PC-9 (cell line): Measurements from ENCODE around the gene STUB1. TPM values are rescaled to one million over a fixed set of nuclear protein-coding genes. Genes with fewer than 3 reads are reported as not detected.

Experiments used
- BruUV-seq: library from RNA; stranded (reverse); fragments of 400-500 nt; replicated peaks from 2 replicates; lab custom pipeline; 2021; lab: Mats Ljungman, UMichigan
- CTCF ChIA-PET: fragments of 300-600 bp; sonication (Branson Sonifier 250); formaldehyde crosslinking; loops from one replicate; lab custom pipeline; 2022; ENCODE audit warnings: antibody characterized with exemption; lab: Charles Lee
- POLR2A ChIA-PET: fragments of 300-600 bp; sonication (Branson Sonifier 250); formaldehyde crosslinking; loops from one replicate; lab custom pipeline; 2022; ENCODE audit warnings: antibody characterized with exemption; ENCODE audit not compliant: unreplicated experiment; lab: Charles Lee
- DNase-seq, 2 experiments: peaks; one replicate each; pipeline versions ENCODE4 v3.0.0 to v3.0.0-alpha.2; 2015 to 2022; ENCODE audit warnings: mixed read lengths in 1 of 2
- H2AFZ ChIP-seq: fragments of 200-600 bp; sonication (generic); 2 replicates; pipeline ENCODE4 v1.8.1; 2017; ENCODE audit warnings: antibody characterized with exemption
- H3F3A ChIP-seq: fragments of 200-600 bp; sonication (generic); 2 replicates; pipeline ENCODE4 v1.8.1; 2017; ENCODE audit warnings: antibody characterized with exemption, mild to moderate bottlenecking, low read depth; ENCODE audit not compliant: insufficient read depth
- H3K27ac ChIP-seq: fragments of 200-600 bp; sonication (generic); 2 replicates; pipeline ENCODE4 v1.6.1; 2016; ENCODE audit warnings: mixed run types
- H3K27me3 ChIP-seq: fragments of 200-600 bp; sonication (generic); 2 replicates; pipeline ENCODE4 v1.6.1; 2016; ENCODE audit warnings: low read depth, mixed run types; ENCODE audit not compliant: insufficient read depth
- H3K36me3 ChIP-seq: fragments of 200-600 bp; sonication (generic); 2 replicates; pipeline ENCODE4 v1.6.1; 2016; ENCODE audit warnings: low read depth, mixed run types
- H3K4me1 ChIP-seq: fragments of 200-600 bp; sonication (generic); replicated peaks from 2 replicates; pipeline ENCODE4 v1.6.1; 2016; ENCODE audit warnings: mixed run types; ENCODE audit not compliant: insufficient read depth
- H3K4me2 ChIP-seq: fragments of 200-600 bp; sonication (generic); 2 replicates; pipeline ENCODE4 v1.6.1; 2017; ENCODE audit warnings: mixed run types
- H3K4me3 ChIP-seq: fragments of 200-600 bp; sonication (generic); 2 replicates; pipeline ENCODE4 v1.6.1; 2016; ENCODE audit warnings: mixed run types
- H3K79me2 ChIP-seq: fragments of 200-600 bp; sonication (generic); 2 replicates; pipeline ENCODE4 v1.6.1; 2017; ENCODE audit warnings: low read depth, mixed run types
- H3K9me2 ChIP-seq: fragments of 200-600 bp; sonication (generic); 2 replicates; pipeline ENCODE4 v1.8.1; 2017; ENCODE audit warnings: mild to moderate bottlenecking; ENCODE audit not compliant: insufficient read depth
- H3K9me3 ChIP-seq: fragments of 200-600 bp; sonication (generic); 2 replicates; pipeline ENCODE4 v1.8.1; 2016; ENCODE audit warnings: low read depth; ENCODE audit not compliant: insufficient read depth
- H4K20me1 ChIP-seq: fragments of 200-600 bp; sonication (generic); 2 replicates; pipeline ENCODE4 v1.8.1; 2017; ENCODE audit not compliant: insufficient read depth
- CTCF ChIP-seq: fragments of 200-600 bp; sonication (generic); conservative IDR thresholded peaks from 2 replicates; pipeline ENCODE4 v1.6.1; 2017; ENCODE audit warnings: mixed run types, antibody characterized with exemption, mild to moderate bottlenecking, moderate library complexity
- EZH2 ChIP-seq: fragments of 200-600 bp; sonication (generic); IDR thresholded peaks from 2 replicates; pipeline ENCODE4 v1.8.0; 2017; ENCODE audit warnings: antibody characterized with exemption, low read depth
- intact Hi-C: fragments of 100-400 bp; cut with micrococcal nuclease; formaldehyde crosslinking; loops from one replicate; pipeline ENCODE4 v1.10.0; 2022; ENCODE audit not compliant: unreplicated experiment
- total RNA-seq: library from RNA; stranded (reverse); gene quantifications from 2 replicates; pipeline ENCODE4 v1.2.3, GENCODE V29; 2021

The STUB1 gene
- total RNA-seq, 1 experiment from 2014 or later = 174 TPM

- TF ChIP-seq CTCF = no peak
- no peak for TF ChIP-seq EZH2
- H2AFZ ChIP-seq = no peak overlapping the region
- H3K79me2 ChIP-seq = peaks cover 13% of the 10 kb centered on the region
- no peak for DNase-seq
- no peak overlapping the region for H3K4me2 ChIP-seq
- intact Hi-C loops = no loop called here
- H3K27ac ChIP-seq = no peak overlapping the region
- no peaks in the 10 kb centered on the region for H3K9me3 ChIP-seq
- no peaks in the 10 kb centered on the region for H3K27me3 ChIP-seq
- POLR2A ChIA-PET = no interaction called here
- H3K4me3 ChIP-seq = no peak overlapping the region
- CTCF ChIA-PET = no interaction called here
- H3F3A ChIP-seq = peaks cover 27% of the 10 kb centered on the region
- no TSS peak for BruUV-seq
- H3K9me2 ChIP-seq = no peaks in the 10 kb centered on the region
- H4K20me1 ChIP-seq = no peaks in the 10 kb centered on the region; the same call in 1 of the 2 replicates
- H3K36me3 ChIP-seq = no peaks in the 10 kb centered on the region
- H3K4me1 ChIP-seq = peaks cover 18% of the 10 kb centered on the region
These were observed 12.3 kb downstream of the STUB1 start for GRCh38 chr16:692356-693108.

DNA sequence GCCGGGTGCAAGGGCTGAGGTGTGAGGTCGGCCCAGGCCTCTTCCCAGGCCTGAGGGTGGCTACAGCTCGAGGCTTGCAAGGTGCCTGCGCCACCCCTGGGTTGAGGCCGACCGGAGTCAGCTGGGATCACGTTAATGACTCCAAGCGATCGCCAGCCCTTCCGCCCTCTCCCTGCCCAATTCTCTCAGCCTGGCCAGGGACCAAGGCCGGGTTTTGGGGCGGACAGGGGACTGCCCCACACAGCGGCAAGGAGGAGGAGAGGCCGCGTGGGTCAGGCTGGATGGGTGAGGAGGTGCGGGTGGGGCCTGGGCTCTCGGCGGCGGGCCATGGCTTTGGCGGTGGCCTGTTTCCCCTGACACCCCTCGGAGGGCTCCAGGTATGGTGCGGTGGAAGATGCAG is 13.2 kb downstream of the STUB1 start:
- Histone ChIP-seq H2AFZ (no peak overlapping the region), H3K27ac (no peak overlapping the region), H3K79me2 (peaks cover 13% of the 10 kb centered on the region), H3K4me3 (no peak overlapping the region), H3F3A (peaks cover 22% of the 10 kb centered on the region), H3K27me3 (no peaks in the 10 kb centered on the region), H3K4me1 (peaks cover 18% of the 10 kb centered on the region), H3K9me2 (no peaks in the 10 kb centered on the region), H3K4me2 (no peak overlapping the region), H3K36me3 (no peaks in the 10 kb centered on the region), H4K20me1 (no peaks in the 10 kb centered on the region), H3K9me3 (no peaks in the 10 kb centered on the region)
- POLR2A ChIA-PET = no interaction called here
- DNase-seq = no peak
- intact Hi-C loops = no loop called here
- BruUV-seq = no TSS peak
- CTCF ChIA-PET = no interaction called here
- no peak for TF ChIP-seq EZH2
- TF ChIP-seq CTCF = no peak

DNA sequence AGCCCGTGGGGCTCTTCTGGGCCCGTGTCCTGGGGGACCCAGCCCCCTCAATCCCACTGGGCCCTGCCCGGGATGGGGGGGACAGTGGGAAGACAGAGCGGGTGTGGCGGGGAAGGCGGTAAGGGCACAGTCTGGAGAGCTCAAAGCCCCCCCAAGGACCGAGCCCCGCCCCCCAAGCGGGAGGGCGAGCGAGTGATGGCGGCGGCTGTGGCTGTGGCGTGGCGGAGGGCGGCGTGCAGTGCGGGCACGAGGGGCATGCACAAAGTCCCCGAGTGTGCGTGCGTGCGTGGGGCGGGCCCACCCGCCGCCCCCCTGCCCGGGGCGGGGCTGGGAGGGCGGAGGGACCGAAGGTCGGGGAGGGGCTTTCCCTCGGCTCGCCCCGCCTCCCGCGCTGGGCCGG is 13.6 kb downstream of the STUB1 start:
- POLR2A ChIA-PET = no interaction called here
- CTCF ChIA-PET = no interaction called here
- peaks cover 22% of the 10 kb centered on the region for H3F3A ChIP-seq
- H3K79me2 ChIP-seq = peaks cover 11% of the 10 kb centered on the region
- no peak for DNase-seq
- H4K20me1 ChIP-seq = no peaks in the 10 kb centered on the region
- no peaks in the 10 kb centered on the region for H3K27me3 ChIP-seq
- intact Hi-C loops = no loop called here
- H3K4me1 ChIP-seq = peaks cover 18% of the 10 kb centered on the region
- H3K27ac ChIP-seq = no peak overlapping the region
- no peak overlapping the region for H2AFZ ChIP-seq
- no TSS peak for BruUV-seq
- no peak overlapping the region for H3K4me2 ChIP-seq
- TF ChIP-seq CTCF = no peak
- TF ChIP-seq EZH2 = no peak
- no peaks in the 10 kb centered on the region for H3K36me3 ChIP-seq
- H3K4me3 ChIP-seq = no peak overlapping the region
- H3K9me3 ChIP-seq = no peaks in the 10 kb centered on the region
- H3K9me2 ChIP-seq = no peaks in the 10 kb centered on the region
